M059J (cell line): ENCODE data around the gene NRN1L. TPM values are rescaled to one million over a fixed set of nuclear protein-coding genes. Genes with fewer than 3 reads are reported as not detected.

Experiments used
- DNase-seq: peaks from one replicate; pipeline ENCODE4 v3.0.0-alpha.2; 2012; ENCODE audit warnings: low read depth
- total RNA-seq: library from RNA; depleted of rRNA; stranded (reverse); fragments of >200 nt; shearing (Covaris generic); gene quantifications from 2 replicates; pipeline ENCODE4 v1.2.3, GENCODE V29; 2014; rRNA removed

The NRN1L gene
- total RNA-seq, 1 experiment from 2014 or later, result 0.42 TPM

GRCh38 chr16:67935402-67936123 lies 50.9 kb downstream of the NRN1L start:
- DNase-seq, result peak; percentile 96

Other genes with a start within 250 kb of the NRN1L start
- 0.44 and 0.64 TPM in 2 replicates for gene CARMIL2, start 239.7 kb upstream of the NRN1L start, total RNA-seq
- gene ACD, start 224.6 kb upstream of the NRN1L start, total RNA-seq, result 54.4 and 66.0 TPM in 2 replicates
- gene PARD6A, start 223.9 kb upstream of the NRN1L start, total RNA-seq, result 2.0 and 3.3 TPM in 2 replicates
- gene ENKD1, start 218.1 kb upstream of the NRN1L start, total RNA-seq, result 12.8 and 23.1 TPM in 2 replicates
- gene C16orf86, start 218.1 kb upstream of the NRN1L start, total RNA-seq, result 0.27 and 0.81 TPM in 2 replicates
- gene GFOD2, start 165.6 kb upstream of the NRN1L start, total RNA-seq, result 11.7 and 18.6 TPM in 2 replicates
- 3.6 and 5.4 TPM in 2 replicates for gene RANBP10, start 78.3 kb upstream of the NRN1L start, total RNA-seq
- gene TSNAXIP1, start 78.0 kb upstream of the NRN1L start, total RNA-seq, result 0.12 and 0.39 TPM in 2 replicates
- 41.0 and 45.2 TPM in 2 replicates for gene THAP11, start 42.6 kb upstream of the NRN1L start, total RNA-seq
- gene NUTF2, start 38.0 kb upstream of the NRN1L start, total RNA-seq, result 296 and 347 TPM in 2 replicates
- 18.0 and 25.0 TPM in 2 replicates for gene CENPT, start 37.2 kb upstream of the NRN1L start, total RNA-seq
- 38.9 and 66.1 TPM in 2 replicates for gene EDC4, start 11.8 kb upstream of the NRN1L start, total RNA-seq
- 6.1 and 8.2 TPM in 2 replicates for gene PSKH1, start 8.4 kb downstream of the NRN1L start, total RNA-seq
- not detected in 2 replicates for gene CTRL, start 47.0 kb downstream of the NRN1L start, total RNA-seq
- gene PSMB10, start 52.0 kb downstream of the NRN1L start, total RNA-seq, result 53.8 and 63.5 TPM in 2 replicates
- gene LCAT, start 59.2 kb downstream of the NRN1L start, total RNA-seq, result 4.6 and 5.2 TPM in 2 replicates
- 26.1 and 30.7 TPM in 2 replicates for gene SLC12A4, start 83.8 kb downstream of the NRN1L start, total RNA-seq
- not detected in 2 replicates for gene DPEP3, start 95.6 kb downstream of the NRN1L start, total RNA-seq
- gene DPEP2, start 114.6 kb downstream of the NRN1L start, total RNA-seq, result not detected in 2 replicates
- gene DPEP2NB, start 131.0 kb downstream of the NRN1L start, total RNA-seq, result not detected in 2 replicates
- 11.7 and 13.8 TPM in 2 replicates for gene DDX28, start 138.3 kb downstream of the NRN1L start, total RNA-seq
- 10.7 and 20.6 TPM in 2 replicates for gene DUS2, start 138.4 kb downstream of the NRN1L start, total RNA-seq
- 24.9 and 31.9 TPM in 2 replicates for gene NFATC3, start 200.5 kb downstream of the NRN1L start, total RNA-seq